ENCODE measurements around the gene KRTCAP2. TPM values are rescaled to one million over a fixed set of nuclear protein-coding genes. Genes with fewer than 3 reads are reported as not detected.

KRTCAP2 gene
- total RNA-seq, 5 donors from 2014 or later (not counting 1 experiment from before 2014, with no cell fraction given): 93.6 to 150 (median 138) TPM

DNA sequence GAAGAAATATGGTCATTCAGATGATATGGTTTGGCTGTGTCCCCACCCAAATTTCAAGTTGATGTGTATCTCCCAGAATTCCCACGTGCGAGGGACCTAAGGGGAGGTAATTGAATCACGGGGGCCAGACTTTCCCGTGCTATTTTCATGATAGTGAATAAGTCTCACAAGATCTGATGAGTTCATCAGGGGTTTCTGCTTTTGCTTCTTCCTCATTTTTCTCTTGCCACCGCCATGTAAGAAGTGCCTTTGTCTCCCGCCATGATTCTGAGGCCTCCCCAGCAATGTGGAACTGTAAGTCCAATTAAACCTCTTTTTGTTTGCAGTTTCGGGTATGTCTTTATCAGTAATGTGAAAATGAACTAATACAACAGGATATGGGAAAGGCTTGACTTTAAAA, 31.4 kb downstream of the KRTCAP2 start:
- H3K4me3 Mint-ChIP-seq: no peak overlapping the region
- ChIA-PET CTCF (no interaction called here), POLR2A (no interaction called here)

DNA sequence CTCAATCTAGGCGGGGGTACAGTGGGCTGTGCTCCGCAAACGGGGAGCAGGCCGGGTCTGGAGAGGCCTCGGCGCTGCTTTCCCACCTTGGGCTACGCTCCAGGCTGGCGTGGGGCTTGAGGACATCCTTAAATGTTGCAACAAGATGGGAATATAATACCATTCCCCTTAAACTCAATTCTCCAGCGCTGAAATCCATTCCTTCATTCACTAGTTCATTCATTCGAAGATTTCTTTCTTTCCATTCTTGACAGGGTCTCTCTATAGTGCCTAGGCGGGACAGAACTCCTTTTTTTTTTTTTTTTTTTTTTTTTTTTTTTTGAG, 32.5 kb downstream of the KRTCAP2 start:
- no peak for ATAC-seq (replicated peaks in 1 of 4)
- Mint-ChIP-seq H3K27me3 (peaks cover 3 to 4% of the 10 kb centered on the region in 2 donors), H3K9me3 (no peaks in the 10 kb centered on the region), H3K4me1 (peaks cover 34 to 43% (median 37%) of the 10 kb centered on the region in 3 donors), H3K36me3 (peaks cover 5% of the 10 kb centered on the region), H3K4me3 (peak overlapping the region; percentile 97 to 98 (median 98)), H3K27ac (peak overlapping the region; percentile 95 to 98)
- no peaks in the 10 kb centered on the region for H3K9me3 ChIP-seq
- CTCF ChIA-PET: interaction anchor here in 1 of 2 donors (0.6 kb wide), 1 partner anchor 702 kb away, joined by 3 read pairs; no protein-coding TSS in a partner anchor
- H3K27me3 ChIP-seq (replicated peaks in 1 of 2; ENCODE audit: control insufficient read depth in 2 of 2, extremely low read depth in 1 of 2, insufficient read depth in 2 of 2, low read length in 1 of 2): peaks cover 0 to 3% of the 10 kb centered on the region in 2 experiments
- H3K4me3 ChIP-seq (ENCODE audit: control insufficient read depth in 1 of 2, extremely low read depth in 1 of 2, low read length in 1 of 2): peak overlapping the region; percentile 66 to 93
- 0% methylated on average over 8 of the region's 11 CpGs for WGBS (ENCODE audit: insufficient coverage)
- peak overlapping the region; percentile 71 for H3K27ac ChIP-seq (ENCODE audit: low read length)
- DNase-seq: no peak
- POLR2A ChIA-PET: no interaction called here
- H3K36me3 ChIP-seq (ENCODE audit: control insufficient read depth in 2 of 2, extremely low read depth in 1 of 2, insufficient read depth in 1 of 2, low read length in 1 of 2): no peaks in the 10 kb centered on the region
- peaks cover 2 to 32% of the 10 kb centered on the region in 2 experiments for H3K4me1 ChIP-seq (ENCODE audit: control insufficient read depth in 1 of 2, extremely low read depth in 1 of 2, insufficient read depth in 2 of 2, low read length in 2 of 2)

More for the DNA sequence above, 31.4 kb downstream of the KRTCAP2 start:
- Histone ChIP-seq H3K9me3 (no peaks in the 10 kb centered on the region), H3K4me1 (ENCODE audit: control insufficient read depth in 1 of 2, extremely low read depth in 1 of 2, insufficient read depth in 2 of 2, low read length in 2 of 2) (peaks cover 2 to 26% of the 10 kb centered on the region in 2 experiments), H3K27ac (ENCODE audit: low read length) (no peak overlapping the region), H3K36me3 (ENCODE audit: control insufficient read depth in 2 of 2, extremely low read depth in 1 of 2, insufficient read depth in 1 of 2, low read length in 1 of 2) (no peaks in the 10 kb centered on the region), H3K27me3 (replicated peaks in 1 of 2; ENCODE audit: control insufficient read depth in 2 of 2, extremely low read depth in 1 of 2, insufficient read depth in 2 of 2, low read length in 1 of 2) (peaks cover 0 to 12% of the 10 kb centered on the region in 2 experiments), H3K4me3 (ENCODE audit: control insufficient read depth in 1 of 2, extremely low read depth in 1 of 2, low read length in 1 of 2) (no peak overlapping the region)
- Mint-ChIP-seq H3K4me1 (peaks cover 29 to 34% (median 31%) of the 10 kb centered on the region in 3 donors), H3K27me3 (peaks cover 10% of the 10 kb centered on the region in 2 donors), H3K36me3 (peaks cover 5% of the 10 kb centered on the region), H3K9me3 (no peaks in the 10 kb centered on the region), H3K27ac (no peak overlapping the region)
- WGBS (ENCODE audit: insufficient coverage): no CpG with 5 or more reads among the region's 7 CpGs
- ATAC-seq (replicated peaks in 1 of 4) (no peak), DNase-seq (no peak)

DNA sequence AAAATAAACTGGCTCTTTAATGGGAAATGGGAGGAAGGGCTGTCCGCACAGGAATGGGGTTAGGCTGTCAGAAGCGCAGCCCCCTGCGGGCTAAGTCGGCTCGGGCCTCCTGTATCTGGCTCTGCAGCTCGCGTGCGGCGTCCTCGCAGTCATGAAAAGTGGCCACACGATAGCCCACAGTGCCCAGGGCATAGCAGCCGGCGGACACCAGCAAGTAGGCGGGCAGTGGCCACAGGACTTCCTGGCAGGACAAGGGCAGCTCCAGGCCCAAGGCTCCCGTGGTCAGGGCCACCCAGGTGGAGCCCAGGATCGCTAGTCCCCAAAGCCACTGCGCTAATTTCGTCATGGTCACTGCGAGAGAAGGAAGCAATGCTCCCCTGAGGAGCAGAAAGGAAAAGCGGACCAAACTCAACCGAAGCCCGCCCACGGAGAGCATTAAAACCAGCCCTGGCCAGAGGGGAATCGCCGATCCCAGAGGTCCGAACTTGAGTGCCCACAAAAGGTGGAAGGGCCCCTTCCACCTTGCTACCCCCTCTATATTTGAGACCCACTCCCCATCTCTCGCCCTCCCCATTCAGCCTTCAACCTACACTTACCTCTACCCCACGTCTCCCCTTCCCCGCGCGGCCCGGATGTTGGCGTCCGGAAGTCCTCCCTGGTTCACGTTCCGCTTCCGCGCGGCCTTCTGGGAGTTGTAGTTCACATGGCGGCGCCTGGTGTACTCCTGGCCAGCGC, 33.0 kb downstream of the KRTCAP2 start, which contains the start of gene DPM3:
Gene DPM3, minus strand, starts transcription at position 637 of the 735 bp plus-strand sequence. Its CDS starts 291 bp downstream, at position 346.
- ATAC-seq (replicated peaks in 1 of 4) (peak; percentile 73 to 75 (median 74)), DNase-seq (peak; percentile 73 to 93 (median 86))
- Mint-ChIP-seq H3K27ac (peak within 1 kb of the TSS; percentile 95 to 98), H3K27me3 (peaks cover 0 to 2% of the 10 kb centered on the region in 2 donors), H3K36me3 (peaks cover 5% of the 10 kb centered on the region), H3K4me3 (peak within 1 kb of the TSS; percentile 97 to 98 (median 98)), H3K4me1 (peaks cover 39 to 49% (median 42%) of the 10 kb centered on the region in 3 donors), H3K9me3 (no peaks in the 10 kb centered on the region)
- H3K4me3 ChIP-seq (ENCODE audit: control insufficient read depth in 1 of 2, extremely low read depth in 1 of 2, low read length in 1 of 2): peak within 1 kb of the TSS; percentile 66 to 93
- H3K27ac ChIP-seq (ENCODE audit: low read length): peak within 1 kb of the TSS; percentile 71
- H3K4me1 ChIP-seq (ENCODE audit: control insufficient read depth in 1 of 2, extremely low read depth in 1 of 2, insufficient read depth in 2 of 2, low read length in 2 of 2): peaks cover 2 to 37% of the 10 kb centered on the region in 2 experiments
- H3K27me3 ChIP-seq (replicated peaks in 1 of 2; ENCODE audit: control insufficient read depth in 2 of 2, extremely low read depth in 1 of 2, insufficient read depth in 2 of 2, low read length in 1 of 2): peaks cover 0 to 3% of the 10 kb centered on the region in 2 experiments
- ChIA-PET CTCF (no interaction called here), POLR2A (no interaction called here)
- no peaks in the 10 kb centered on the region for H3K36me3 ChIP-seq (ENCODE audit: control insufficient read depth in 2 of 2, extremely low read depth in 1 of 2, insufficient read depth in 1 of 2, low read length in 1 of 2)
- 1% methylated on average over 41 of the region's 42 CpGs for WGBS (ENCODE audit: insufficient coverage)
- H3K9me3 ChIP-seq: no peaks in the 10 kb centered on the region

GRCh38 chr1:155137154-155137949, 35.8 kb downstream of the KRTCAP2 start:
- no peak for DNase-seq
- H3K4me3 Mint-ChIP-seq: peak overlapping the region; percentile 99
- H3K36me3 Mint-ChIP-seq: peaks cover 5% of the 10 kb centered on the region
- peak overlapping the region; percentile 99 for H3K27ac Mint-ChIP-seq
- H3K27me3 Mint-ChIP-seq: no peaks in the 10 kb centered on the region
- ChIA-PET POLR2A (interaction anchor here (0.6 to 0.7 kb wide), 2 partner anchors 175 to 955 kb away, joined by 3 read pairs; partner anchors contain the start of gene PYGO2 (in 1 of the 2)), CTCF (interaction anchor here in 1 of 2 donors (0.6 to 1.0 kb wide), 3 partner anchors 25 to 45 kb away, joined by 3 to 4 read pairs (median 3); partner anchors contain the start of gene KRTCAP2)
- Histone ChIP-seq H3K36me3 (ENCODE audit: control insufficient read depth in 2 of 2, extremely low read depth in 1 of 2, insufficient read depth in 1 of 2, low read length in 1 of 2) (no peaks in the 10 kb centered on the region), H3K27me3 (replicated peaks in 1 of 2; ENCODE audit: control insufficient read depth in 2 of 2, extremely low read depth in 1 of 2, insufficient read depth in 2 of 2, low read length in 1 of 2) (peaks cover 0 to 3% of the 10 kb centered on the region in 2 experiments), H3K4me1 (ENCODE audit: control insufficient read depth in 1 of 2, extremely low read depth in 1 of 2, insufficient read depth in 2 of 2, low read length in 2 of 2) (peaks cover 2 to 41% of the 10 kb centered on the region in 2 experiments), H3K9me3 (no peaks in the 10 kb centered on the region), H3K4me3 (ENCODE audit: control insufficient read depth in 1 of 2, extremely low read depth in 1 of 2, low read length in 1 of 2) (no peak overlapping the region), H3K27ac (ENCODE audit: low read length) (peak overlapping the region; percentile 99)
- ATAC-seq (replicated peaks in 1 of 4): no peak
- 100% methylated on average over 1 of the region's 6 CpGs for WGBS (ENCODE audit: insufficient coverage)
- peaks cover 45 to 55% (median 48%) of the 10 kb centered on the region in 3 donors for H3K4me1 Mint-ChIP-seq
- no peaks in the 10 kb centered on the region for H3K9me3 Mint-ChIP-seq

DNA sequence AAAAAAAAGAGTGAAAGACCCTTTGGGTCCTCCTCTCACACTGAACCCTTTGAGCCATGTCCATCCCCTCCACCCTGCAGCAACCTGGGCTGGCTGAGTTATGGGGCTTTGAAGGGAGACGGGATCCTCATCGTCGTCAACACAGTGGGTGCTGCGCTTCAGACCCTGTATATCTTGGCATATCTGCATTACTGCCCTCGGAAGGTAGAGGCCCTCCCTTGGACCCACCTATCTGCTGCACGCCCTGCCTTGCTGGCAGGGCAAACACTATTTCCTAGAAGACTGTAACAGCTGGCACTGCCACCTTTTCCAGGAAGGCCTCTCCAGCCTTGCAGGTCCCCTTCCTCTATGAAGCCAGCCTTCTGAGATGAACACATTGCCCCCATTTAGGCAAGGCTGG, 36.4 kb downstream of the KRTCAP2 start:
- peaks cover 0 to 3% of the 10 kb centered on the region in 2 experiments for H3K27me3 ChIP-seq (replicated peaks in 1 of 2; ENCODE audit: control insufficient read depth in 2 of 2, extremely low read depth in 1 of 2, insufficient read depth in 2 of 2, low read length in 1 of 2)
- Mint-ChIP-seq H3K36me3 (peaks cover 5% of the 10 kb centered on the region), H3K27me3 (no peaks in the 10 kb centered on the region), H3K9me3 (no peaks in the 10 kb centered on the region), H3K4me1 (peaks cover 45 to 55% (median 48%) of the 10 kb centered on the region in 3 donors), H3K4me3 (peak overlapping the region; percentile 99), H3K27ac (peak overlapping the region; percentile 99)
- H3K4me3 ChIP-seq (ENCODE audit: control insufficient read depth in 1 of 2, extremely low read depth in 1 of 2, low read length in 1 of 2): peak overlapping the region; percentile 84 to 97
- ATAC-seq (replicated peaks in 1 of 4) (peak in 1 of 4 experiments; percentile 7), DNase-seq (peak in 3 of 35 experiments; percentile 8 to 37 (median 24))
- ChIA-PET CTCF (interaction anchor here (0.6 to 1.0 kb wide), 7 partner anchors 10 to 52 kb away, joined by 3 to 5 read pairs (median 4); partner anchors contain the start of genes KRTCAP2 (in 1 of the 2) and TRIM46 (in 1 of the 2)), POLR2A (interaction anchor here in 1 of 2 donors (0.6 kb wide), 1 partner anchor 175 kb away, joined by 3 read pairs; the partner anchor contains the start of gene PYGO2)
- H3K36me3 ChIP-seq (ENCODE audit: control insufficient read depth in 2 of 2, extremely low read depth in 1 of 2, insufficient read depth in 1 of 2, low read length in 1 of 2): no peaks in the 10 kb centered on the region
- H3K27ac ChIP-seq (ENCODE audit: low read length): peak overlapping the region; percentile 99
- H3K4me1 ChIP-seq (ENCODE audit: control insufficient read depth in 1 of 2, extremely low read depth in 1 of 2, insufficient read depth in 2 of 2, low read length in 2 of 2): peaks cover 2 to 41% of the 10 kb centered on the region in 2 experiments
- no peaks in the 10 kb centered on the region for H3K9me3 ChIP-seq
- WGBS (ENCODE audit: insufficient coverage): 8% methylated on average over 2 of the region's 6 CpGs

Data from T-cell (primary cell).